ENCODE results near the gene CWH43. TPM values are rescaled to one million over a fixed set of nuclear protein-coding genes. Genes with fewer than 3 reads are reported as not detected.
A peak's percentile ranks its signal among the peaks of the same experiment; 100 is the strongest.

Gene CWH43
- total RNA-seq, 2 donors from 2014 or later, result 14.8 to 118 TPM

DNA sequence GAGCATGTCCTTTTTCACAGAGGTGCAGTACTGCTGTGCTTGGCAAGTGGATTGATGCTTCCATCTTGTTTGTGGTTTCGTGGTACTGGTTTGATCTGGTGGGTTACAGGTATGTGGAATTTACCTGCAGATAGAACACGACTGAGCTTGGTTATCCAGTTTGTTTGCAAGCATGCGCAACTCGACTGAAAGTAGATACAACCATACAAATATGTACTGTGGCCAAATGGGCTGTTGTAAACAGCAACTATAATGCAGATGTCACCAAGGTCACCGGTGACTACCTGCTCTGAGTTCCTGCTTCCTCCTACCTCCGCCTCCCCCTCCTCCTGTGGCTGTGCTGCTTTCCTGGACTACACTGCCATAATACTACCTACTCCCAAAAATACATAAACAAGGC lies 12.4 kb downstream of the CWH43 start:
- H3K36me3 ChIP-seq, result no peaks in the 10 kb centered on the region
- H3K4me3 ChIP-seq, result no peak overlapping the region
- peaks cover 4% of the 10 kb centered on the region for H3K4me1 ChIP-seq (replicated peaks)
- no peak for DNase-seq (ENCODE audit: low spot score)
- H3K27me3 ChIP-seq (replicated peaks; ENCODE audit: insufficient read depth), result no peaks in the 10 kb centered on the region
- 80% methylated on average over 6 of the region's 6 CpGs for WGBS
- TF ChIP-seq, protein P1, sequence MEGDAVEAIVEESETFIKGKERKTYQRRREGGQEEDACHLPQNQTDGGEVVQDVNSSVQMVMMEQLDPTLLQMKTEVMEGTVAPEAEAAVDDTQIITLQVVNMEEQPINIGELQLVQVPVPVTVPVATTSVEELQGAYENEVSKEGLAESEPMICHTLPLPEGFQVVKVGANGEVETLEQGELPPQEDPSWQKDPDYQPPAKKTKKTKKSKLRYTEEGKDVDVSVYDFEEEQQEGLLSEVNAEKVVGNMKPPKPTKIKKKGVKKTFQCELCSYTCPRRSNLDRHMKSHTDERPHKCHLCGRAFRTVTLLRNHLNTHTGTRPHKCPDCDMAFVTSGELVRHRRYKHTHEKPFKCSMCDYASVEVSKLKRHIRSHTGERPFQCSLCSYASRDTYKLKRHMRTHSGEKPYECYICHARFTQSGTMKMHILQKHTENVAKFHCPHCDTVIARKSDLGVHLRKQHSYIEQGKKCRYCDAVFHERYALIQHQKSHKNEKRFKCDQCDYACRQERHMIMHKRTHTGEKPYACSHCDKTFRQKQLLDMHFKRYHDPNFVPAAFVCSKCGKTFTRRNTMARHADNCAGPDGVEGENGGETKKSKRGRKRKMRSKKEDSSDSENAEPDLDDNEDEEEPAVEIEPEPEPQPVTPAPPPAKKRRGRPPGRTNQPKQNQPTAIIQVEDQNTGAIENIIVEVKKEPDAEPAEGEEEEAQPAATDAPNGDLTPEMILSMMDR (IDR thresholded peaks at IDR 0.05), result no peak
- TF ChIP-seq POLR2AphosphoS5 (IDR thresholded peaks at IDR 0.05) (no peak), POLR2A (IDR thresholded peaks at IDR 0.05) (no peak)
- peak overlapping the region; percentile 30 to 61 for H3K27ac ChIP-seq
- H3K9me3 ChIP-seq, result no peaks in the 10 kb centered on the region
- intact Hi-C loops (cut with DNase I), result no loop called here

DNA sequence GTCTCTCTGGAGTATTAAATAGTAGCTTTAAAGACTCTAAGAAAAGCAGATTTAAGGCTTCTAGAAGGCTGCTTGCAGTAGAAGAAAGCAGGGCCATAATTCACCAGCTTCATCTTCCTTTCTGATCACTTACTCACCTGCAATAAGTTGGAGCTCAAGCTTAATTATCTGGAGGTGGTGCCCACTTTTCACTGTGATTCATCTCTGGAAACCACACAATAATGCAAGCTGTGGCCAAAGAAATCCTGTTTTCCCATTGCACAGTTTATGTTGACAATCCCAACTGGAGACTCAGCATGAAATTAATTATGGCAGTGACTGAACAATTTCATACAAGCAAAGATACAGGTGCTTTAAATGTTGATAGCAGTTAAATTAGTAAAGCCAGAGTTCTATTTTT lies 14.7 kb downstream of the CWH43 start:
- Histone ChIP-seq H3K4me1 (replicated peaks) (peaks cover 4% of the 10 kb centered on the region), H3K4me3 (no peak overlapping the region), H3K36me3 (no peaks in the 10 kb centered on the region), H3K27me3 (replicated peaks; ENCODE audit: insufficient read depth) (no peaks in the 10 kb centered on the region), H3K27ac (no peak overlapping the region), H3K9me3 (no peaks in the 10 kb centered on the region)
- TF ChIP-seq, protein P1 (IDR thresholded peaks at IDR 0.05), result no peak
- TF ChIP-seq POLR2A (IDR thresholded peaks at IDR 0.05) (no peak), POLR2AphosphoS5 (IDR thresholded peaks at IDR 0.05) (no peak)
- intact Hi-C loops (cut with DNase I), result no loop called here
- no peak for DNase-seq (ENCODE audit: low spot score)

DNA sequence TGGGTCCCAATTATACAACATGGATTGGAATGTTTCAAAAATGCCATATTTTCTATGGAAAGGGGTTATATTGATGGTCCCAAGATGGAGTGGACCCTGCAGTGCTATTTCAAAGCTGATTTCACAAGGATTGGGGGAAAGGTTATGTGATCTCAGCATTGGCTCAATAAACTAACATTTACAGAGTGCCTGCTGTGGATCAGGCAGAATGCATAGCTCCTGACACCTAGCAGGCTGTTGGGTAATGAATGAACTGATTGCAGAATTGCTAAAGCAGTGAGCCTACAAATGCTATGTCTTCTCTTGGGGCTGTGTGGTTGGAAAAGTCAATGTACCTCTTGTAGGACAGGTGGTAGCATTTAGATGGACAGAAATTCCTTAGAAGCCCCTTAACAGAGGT lies 16.9 kb downstream of the CWH43 start:
- no peaks in the 10 kb centered on the region for H3K9me3 ChIP-seq
- TF ChIP-seq POLR2AphosphoS5 (IDR thresholded peaks at IDR 0.05) (no peak), POLR2A (IDR thresholded peaks at IDR 0.05) (no peak)
- TF ChIP-seq, protein P1 (IDR thresholded peaks at IDR 0.05), result no peak
- no peaks in the 10 kb centered on the region for H3K27me3 ChIP-seq (replicated peaks; ENCODE audit: insufficient read depth)
- DNase-seq (ENCODE audit: low spot score), result no peak
- intact Hi-C loops (cut with DNase I), result no loop called here
- H3K27ac ChIP-seq, result no peak overlapping the region
- no peaks in the 10 kb centered on the region for H3K36me3 ChIP-seq
- no peak overlapping the region for H3K4me3 ChIP-seq
- peaks cover 4% of the 10 kb centered on the region for H3K4me1 ChIP-seq (replicated peaks)

DNA sequence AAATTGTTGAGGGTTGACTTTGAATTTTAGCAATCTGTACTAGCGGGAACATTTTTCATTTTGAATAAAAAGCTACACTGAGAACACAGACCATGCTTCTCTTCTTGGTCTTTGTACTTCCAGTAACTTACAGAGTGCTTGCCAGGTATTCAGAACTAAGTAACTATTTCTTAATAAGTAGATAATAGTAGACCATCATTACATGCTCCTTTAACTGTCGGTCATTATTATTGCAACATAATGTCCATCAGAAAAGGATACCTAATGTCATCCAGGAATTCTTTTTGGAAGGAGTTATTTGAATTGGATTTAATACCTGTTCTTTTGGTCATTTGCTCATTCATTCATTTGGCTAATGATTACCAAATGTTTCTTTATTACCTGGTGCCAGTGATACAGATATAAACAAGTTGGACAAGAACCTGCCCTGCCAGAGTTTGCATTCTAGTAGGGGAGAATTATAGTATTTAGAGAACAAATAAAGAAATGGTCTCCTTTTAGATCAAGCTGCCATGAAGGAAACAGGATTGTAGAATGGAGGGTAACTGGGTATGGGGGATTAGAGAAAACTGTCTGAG lies 32.7 kb downstream of the CWH43 start:
- Histone ChIP-seq H3K27me3 (replicated peaks; ENCODE audit: insufficient read depth) (no peaks in the 10 kb centered on the region), H3K36me3 (no peaks in the 10 kb centered on the region), H3K4me3 (no peak overlapping the region), H3K9me3 (no peaks in the 10 kb centered on the region), H3K27ac (no peak overlapping the region), H3K4me1 (replicated peaks) (no peaks in the 10 kb centered on the region)
- no peak for DNase-seq (ENCODE audit: low spot score)
- intact Hi-C loops (cut with DNase I), result no loop called here
- WGBS, result 49% methylated on average over 2 of the region's 2 CpGs
- peak; percentile 13 for TF ChIP-seq POLR2AphosphoS5 (IDR thresholded peaks at IDR 0.05)
- no peak for TF ChIP-seq POLR2A (IDR thresholded peaks at IDR 0.05)

DNA sequence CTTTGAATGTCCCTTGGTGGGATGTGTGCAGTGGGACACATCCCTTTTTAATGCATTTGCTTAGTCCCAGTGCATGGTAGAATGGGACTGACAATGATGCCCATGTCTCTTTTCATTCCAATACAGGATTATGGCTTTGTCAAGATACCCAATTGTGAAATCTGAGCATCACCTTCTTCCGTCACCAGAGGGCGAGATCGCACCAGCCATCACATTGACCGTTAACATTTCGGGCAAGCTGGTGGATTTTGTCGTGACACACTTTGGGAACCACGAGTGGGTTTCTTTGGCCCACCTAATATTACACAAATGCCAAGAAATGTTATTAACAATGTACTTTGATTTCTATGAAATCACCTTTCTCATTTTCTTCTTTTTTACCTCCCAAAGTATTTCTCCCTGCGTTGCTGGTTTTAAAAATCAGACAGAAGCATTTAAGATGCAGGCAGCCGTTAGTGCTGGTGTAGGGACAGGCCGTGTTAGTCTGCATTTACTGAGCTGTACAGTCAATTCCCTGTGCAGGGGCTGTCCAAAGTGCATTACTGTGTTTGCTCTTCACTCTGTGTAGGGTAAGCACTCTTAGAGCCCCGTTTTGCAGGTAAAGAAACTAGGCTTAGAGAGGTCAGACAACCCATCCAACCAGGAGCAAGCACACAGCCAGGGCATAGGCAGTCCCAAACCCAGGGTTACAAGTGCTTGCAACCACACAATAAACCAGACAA lies 46.5 kb downstream of the CWH43 start:
- DNase-seq (ENCODE audit: low spot score), result no peak
- intact Hi-C loops (cut with DNase I), result no loop called here

More for the DNA sequence above, 46.5 kb downstream of the CWH43 start:
- H3K4me1 ChIP-seq (replicated peaks), result no peaks in the 10 kb centered on the region
- no peaks in the 10 kb centered on the region for H3K9me3 ChIP-seq
- TF ChIP-seq POLR2A (IDR thresholded peaks at IDR 0.05) (no peak), POLR2AphosphoS5 (IDR thresholded peaks at IDR 0.05) (no peak)
- TF ChIP-seq, protein P1 (IDR thresholded peaks at IDR 0.05), result peak in 2 of 4 experiments; percentile 17 to 20
- H3K27ac ChIP-seq, result no peak overlapping the region
- 24% methylated on average over 11 of the region's 11 CpGs for WGBS
- H3K36me3 ChIP-seq, result no peaks in the 10 kb centered on the region
- no peaks in the 10 kb centered on the region for H3K27me3 ChIP-seq (replicated peaks; ENCODE audit: insufficient read depth)
- H3K4me3 ChIP-seq, result no peak overlapping the region

Measured in prostate gland (tissue), 2 donors.